H1 (cell line): ENCODE measurements around the gene UCKL1. TPM values are rescaled to one million over a fixed set of nuclear protein-coding genes. Genes with fewer than 3 reads are reported as not detected.

Source experiments
- CTCF ChIA-PET: fragments of 300-600 bp; sonication (Branson Sonifier 250); formaldehyde crosslinking; loops from one replicate; lab custom pipeline; 2021; ENCODE audit not compliant: partially characterized antibody; lab: Charles Lee
- POLR2A ChIA-PET: fragments of 300-600 bp; sonication (Branson Sonifier 250); formaldehyde crosslinking; loops from one replicate; lab custom pipeline; 2021; ENCODE audit warnings: inconsistent platforms; ENCODE audit not compliant: partially characterized antibody; lab: Charles Lee
- DNase-seq, 2 experiments: peaks; one replicate each; pipeline versions ENCODE4 v3.0.0 to v3.0.0-alpha.2; 2010 to 2022; ENCODE audit warnings: low spot score in 2 of 2, low read depth in 1 of 2, mixed read lengths in 1 of 2
- FAIRE-seq: peaks from 2 replicates; lab custom pipeline; 2011; peaks lifted over from hg19 to GRCh38; lab: Jason Lieb, UNC
- H2AFZ ChIP-seq: 2 replicates; pipeline ENCODE4 v1.8.1; 2012; ENCODE audit warnings: low read length, inconsistent platforms
- H2AK5ac ChIP-seq: 2 replicates; pipeline ENCODE4 v1.6.1; 2013; ENCODE audit warnings: low read depth, low read length
- H2BK120ac ChIP-seq: replicated peaks from 2 replicates; pipeline ENCODE3; 2013; ENCODE audit warnings: low read depth, low read length, inconsistent platforms
- H2BK12ac ChIP-seq: 2 replicates; pipeline ENCODE4 v1.6.1; 2013; ENCODE audit warnings: low read depth, low read length
- H2BK15ac ChIP-seq: 2 replicates; pipeline ENCODE4 v1.6.1; 2013; ENCODE audit warnings: low read length
- H2BK20ac ChIP-seq: 2 replicates; pipeline ENCODE4 v1.6.1; 2013; ENCODE audit warnings: low read length
- H2BK5ac ChIP-seq: 2 replicates; pipeline ENCODE4 v1.6.1; 2013; ENCODE audit warnings: low read depth, low read length
- H3K14ac ChIP-seq: 2 replicates; pipeline ENCODE4 v1.6.1; 2013; ENCODE audit warnings: inconsistent platforms; ENCODE audit not compliant: insufficient read length
- H3K18ac ChIP-seq: 2 replicates; pipeline ENCODE4 v1.6.1; 2013; ENCODE audit warnings: low read length; ENCODE audit errors: extremely low read depth
- H3K23ac ChIP-seq: 2 replicates; pipeline ENCODE4 v1.6.1; 2013; ENCODE audit warnings: inconsistent platforms; ENCODE audit not compliant: insufficient read length
- H3K23me2 ChIP-seq: 2 replicates; pipeline ENCODE4 v1.6.1; 2013; ENCODE audit warnings: low read depth, low read length
- H3K27ac ChIP-seq: 2 replicates; pipeline ENCODE4 v1.6.1; 2011; ENCODE audit warnings: low read depth, low read length, inconsistent platforms
- H3K27me3 ChIP-seq, 4 experiments: replicated peaks in 1 of 4; 1 replicate in 1 of 4; 2 replicates in 3 of 4; pipeline versions ENCODE4 v1.6.1 to v1.8.1; 2011 to 2013; ENCODE audit warnings: low read length in 3 of 4, mild to moderate bottlenecking in 3 of 4, inconsistent platforms in 2 of 4, mixed read lengths in 2 of 4, moderate library complexity in 1 of 4; ENCODE audit not compliant: control insufficient read depth in 3 of 4, insufficient read depth in 3 of 4; ENCODE audit errors: extremely low read depth in 1 of 4
- H3K36me3 ChIP-seq, 4 experiments: 2 replicates each; pipeline versions ENCODE4 v1.6.1 to v1.8.1; 2011 to 2013; ENCODE audit warnings: mild to moderate bottlenecking in 4 of 4, low read length in 3 of 4, moderate library complexity in 2 of 4, control low read depth in 1 of 4, inconsistent platforms in 1 of 4; ENCODE audit not compliant: insufficient read depth in 4 of 4, control insufficient read depth in 2 of 4
- H3K4ac ChIP-seq: replicated peaks from 2 replicates; pipeline ENCODE3; 2013; ENCODE audit warnings: low read length, low read depth, mixed read lengths, inconsistent platforms; ENCODE audit not compliant: insufficient read length
- H3K4me1 ChIP-seq, 4 experiments: replicated peaks in 1 of 4; 1 replicate in 1 of 4; 2 replicates in 3 of 4; pipeline versions ENCODE4 v1.6.1 to v1.8.1; 2011 to 2013; ENCODE audit warnings: low read length in 3 of 4, inconsistent platforms in 2 of 4, mixed read lengths in 1 of 4; ENCODE audit not compliant: insufficient read depth in 4 of 4, control insufficient read depth in 3 of 4
- H3K4me2 ChIP-seq, 2 experiments: 2 replicates each; pipeline versions ENCODE4 v1.6.1 to v1.8.1; 2011 to 2013; ENCODE audit warnings: low read depth in 2 of 2, low read length in 2 of 2, control low read depth in 1 of 2, inconsistent platforms in 1 of 2, mild to moderate bottlenecking in 1 of 2; ENCODE audit not compliant: insufficient read depth in 1 of 2
- H3K4me3 ChIP-seq, 4 experiments: fragments of 200-600, 300-600 bp in 1 of 4; sonication (generic), shearing (Covaris generic), sonication (Bioruptor Twin) in 1 of 4; 2 replicates each; pipeline versions ENCODE4 v1.5.1 to v1.8.1; 2011 to 2016; ENCODE audit warnings: low read length in 4 of 4, low read depth in 3 of 4, control low read depth in 2 of 4, inconsistent platforms in 2 of 4, mild to moderate bottlenecking in 2 of 4, mixed read lengths in 1 of 4, moderate library complexity in 1 of 4; ENCODE audit not compliant: insufficient read depth in 2 of 4; ENCODE audit errors: extremely low read depth in 1 of 4
- H3K56ac ChIP-seq: replicated peaks from 2 replicates; pipeline ENCODE3; 2013; ENCODE audit warnings: low read depth, mild to moderate bottlenecking, mixed read lengths, low read length, inconsistent platforms; ENCODE audit not compliant: insufficient read length
- H3K79me1 ChIP-seq: 2 replicates; pipeline ENCODE4 v1.6.1; 2013; ENCODE audit warnings: low read depth, low read length, control low read depth
- H3K79me2 ChIP-seq, 2 experiments: 2 replicates each; pipeline versions ENCODE4 v1.6.1 to v1.8.1; 2012 to 2013; ENCODE audit warnings: low read length in 2 of 2, mild to moderate bottlenecking in 2 of 2, inconsistent platforms in 1 of 2; ENCODE audit not compliant: insufficient read depth in 2 of 2, control insufficient read depth in 1 of 2
- H3K9ac ChIP-seq, 4 experiments: replicated peaks in 1 of 4; 1 replicate in 1 of 4; 2 replicates in 3 of 4; pipeline versions ENCODE4 v1.6.1 to v1.8.1; 2011 to 2013; ENCODE audit warnings: low read depth in 3 of 4, low read length in 3 of 4, control low read depth in 2 of 4, mild to moderate bottlenecking in 2 of 4, moderate library complexity in 2 of 4, inconsistent platforms in 1 of 4; ENCODE audit errors: extremely low read depth in 1 of 4
- H3K9me3 ChIP-seq, 2 experiments: 2 replicates each; pipeline versions ENCODE4 v1.6.1 to v1.8.1; 2012 to 2013; ENCODE audit warnings: mild to moderate bottlenecking in 2 of 2, moderate library complexity in 2 of 2, control low read depth in 1 of 2, inconsistent platforms in 1 of 2, low read depth in 1 of 2, low read length in 1 of 2, mixed read lengths in 1 of 2; ENCODE audit not compliant: insufficient read depth in 2 of 2
- H4K20me1 ChIP-seq, 2 experiments: replicated peaks in 1 of 2; 2 replicates each; pipeline versions ENCODE3 to v1.8.1; 2011 to 2013; ENCODE audit warnings: inconsistent platforms in 2 of 2, low read length in 2 of 2, mild to moderate bottlenecking in 1 of 2; ENCODE audit not compliant: insufficient read depth in 2 of 2, control insufficient read depth in 1 of 2
- H4K5ac ChIP-seq: 2 replicates; pipeline ENCODE4 v1.6.1; 2013; ENCODE audit warnings: low read length, low read depth, mixed read lengths, inconsistent platforms; ENCODE audit not compliant: insufficient read length
- H4K8ac ChIP-seq: 2 replicates; pipeline ENCODE4 v1.8.0; 2013; ENCODE audit warnings: mild to moderate bottlenecking, moderate library complexity, low read length, inconsistent platforms; ENCODE audit not compliant: insufficient read depth; ENCODE audit errors: extremely low read depth
- H4K91ac ChIP-seq: replicated peaks from 2 replicates; pipeline ENCODE3; 2013; ENCODE audit warnings: low read length, mixed read lengths, inconsistent platforms; ENCODE audit not compliant: insufficient read length
- ASH2L ChIP-seq: fragments of 200-600, 300-600 bp; sonication (generic); IDR thresholded peaks from one replicate; pipeline ENCODE4 v1.7.1; 2017; ENCODE audit warnings: low read length
- BACH1 ChIP-seq: IDR thresholded peaks from 2 replicates; pipeline ENCODE4 v1.6.1; 2012; ENCODE audit warnings: low read length, improper control_type of control experiment
- BRCA1 ChIP-seq: IDR thresholded peaks from 2 replicates; pipeline ENCODE4 v1.6.1; 2012; ENCODE audit warnings: low read depth, low read length, improper control_type of control experiment
- HDAC2 ChIP-seq, 2 experiments: fragments of 300-600 bp in 1 of 2; sonication (generic) in 1 of 2; IDR thresholded peaks; 2 replicates each; pipeline ENCODE4 v1.6.1; 2011 to 2012; ENCODE audit warnings: low read depth in 2 of 2, low read length in 2 of 2, mild to moderate bottlenecking in 2 of 2, moderate library complexity in 2 of 2, borderline replicate concordance in 1 of 2, inconsistent platforms in 1 of 2
- JUND ChIP-seq: IDR thresholded peaks from 2 replicates; pipeline ENCODE4 v1.6.1; 2011; ENCODE audit warnings: mild to moderate bottlenecking, improper control_type of control experiment, low read length
- NRF1 ChIP-seq: IDR thresholded peaks from 2 replicates; pipeline ENCODE4 v1.6.1; 2011; ENCODE audit warnings: mild to moderate bottlenecking, low read depth, low read length, improper control_type of control experiment
- POLR2A ChIP-seq, 2 experiments: IDR thresholded peaks; 1 replicate in 1 of 2; 2 replicates in 1 of 2; pipeline ENCODE4 v1.6.1; 2011; ENCODE audit warnings: low read depth in 2 of 2, low read length in 2 of 2, mild to moderate bottlenecking in 2 of 2; ENCODE audit errors: control extremely low read depth in 1 of 2
- RAD21 ChIP-seq, 2 experiments: IDR thresholded peaks in 1 of 2; conservative IDR thresholded peaks in 1 of 2; 2 replicates each; pipeline ENCODE4 v1.6.1; 2011; ENCODE audit warnings: low read depth in 2 of 2, low read length in 2 of 2, improper control_type of control experiment in 1 of 2, inconsistent platforms in 1 of 2, mild to moderate bottlenecking in 1 of 2, moderate library complexity in 1 of 2
- RFX5 ChIP-seq: IDR thresholded peaks from 2 replicates; pipeline ENCODE4 v1.6.1; 2011; ENCODE audit warnings: low read depth, low read length, improper control_type of control experiment, borderline replicate concordance
- SAP30 ChIP-seq: fragments of 300-600 bp; sonication (generic); IDR thresholded peaks from 2 replicates; pipeline ENCODE4 v1.7.1; 2012; ENCODE audit warnings: low read length, moderate library complexity, mild to moderate bottlenecking, inconsistent platforms; ENCODE audit not compliant: insufficient read depth, insufficient replicate concordance
- SP1 ChIP-seq: IDR thresholded peaks from 2 replicates; pipeline ENCODE4 v1.6.1; 2011; ENCODE audit warnings: low read depth, low read length
- ZNF274 ChIP-seq: IDR thresholded peaks from 2 replicates; pipeline ENCODE4 v1.7.0; 2012; ENCODE audit warnings: low read length, borderline replicate concordance; ENCODE audit errors: extremely low read depth
- WGBS, 2 experiments: shearing (Covaris generic) in 1 of 2; methylation state at CpG; one replicate each; pipeline versions ENCODE4 v1.1.6 to v1.1.7; 2013 to 2015; ENCODE audit warnings: low lambda C conversion rate in 2 of 2, mixed read lengths in 2 of 2, inconsistent platforms in 1 of 2, low coverage in 1 of 2, missing lambda C conversion rate in 1 of 2; ENCODE audit not compliant: insufficient replicate concordance in 2 of 2, insufficient coverage in 1 of 2, insufficient read length in 1 of 2; ENCODE audit errors: extremely low coverage in 1 of 2, missing lambda C conversion rate in 1 of 2; 5-methylcytosine and 5-hydroxymethylcytosine counted together
- polyA plus RNA-seq, 7 experiments: library from polyadenylated mRNA; depleted of rRNA in 3 of 7; stranded (reverse) in 5 of 7; unstranded in 2 of 7; fragments of >200 nt in 5 of 7; fragments of 200-250 nt in 2 of 7; gene quantifications; 1 replicate in 5 of 7; 2 replicates in 1 of 7; 4 replicates in 1 of 7; pipeline versions ENCODE4 v1.2.1 to v1.2.3, GENCODE V29; 2011 to 2013; ENCODE audit warnings: missing spikeins in 2 of 7, mixed read lengths in 2 of 7
- total RNA-seq: library from RNA; stranded (reverse); fragmentation: NEBNext Ultra II Directional; extraction: Animal tissue kit (Norgen Biotek cat#: 25700); gene quantifications from 2 replicates; pipeline ENCODE4 v1.2.1, GENCODE V29; 2021
- TF ChIP-seq, protein P1 (sequence below): IDR thresholded peaks from 2 replicates; pipeline ENCODE4 v1.6.1; 2011; ENCODE audit warnings: low read length, improper control_type of control experiment

UCKL1 gene
- total and polyA plus RNA-seq, 2 of the 8 experiments (the other 6 are each of a cell fraction or from before 2014, with no cell fraction given): 36.5 to 91.2 TPM

DNA sequence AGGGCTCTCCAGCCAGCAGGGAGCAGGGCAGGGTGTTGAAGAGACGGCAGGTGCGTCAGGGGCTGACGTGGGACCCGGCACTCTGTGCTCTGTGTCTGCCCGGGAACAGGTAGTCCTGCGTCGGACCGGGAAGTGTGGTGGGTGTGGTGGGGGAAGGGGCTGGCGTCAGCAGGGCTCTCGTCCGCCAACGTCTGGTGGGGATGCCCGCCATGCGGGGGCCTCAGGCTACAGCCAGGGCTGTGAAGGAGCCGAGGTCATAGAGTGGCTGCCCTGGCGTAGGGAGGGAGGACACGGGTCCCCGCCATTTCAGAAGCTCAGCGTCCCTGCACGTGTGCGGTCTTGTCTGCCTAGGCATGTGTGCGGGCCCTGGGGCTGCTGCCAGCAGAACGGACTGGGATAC lies 36.0 kb downstream of the UCKL1 start:
- H3K4me3 ChIP-seq: no peak overlapping the region
- no peak overlapping the region for H2BK15ac ChIP-seq
- H3K27ac ChIP-seq: no peak overlapping the region
- H3K4ac ChIP-seq: no peak overlapping the region
- FAIRE-seq (no peak), DNase-seq (no peak)
- H3K36me3 ChIP-seq: no peaks in the 10 kb centered on the region
- POLR2A ChIA-PET: interaction anchor here (0.6 kb wide), 1 partner anchor 15 kb away, joined by 3 read pairs; no protein-coding TSS in a partner anchor
- no peaks in the 10 kb centered on the region; the same call in 1 of the 2 replicates for H3K79me1 ChIP-seq
- CTCF ChIA-PET: interaction anchor here (6.2 kb wide), 1 partner anchor 14 kb away, joined by 57 read pairs; no protein-coding TSS in a partner anchor
- no peak overlapping the region for H4K91ac ChIP-seq
- no peak overlapping the region for H2BK5ac ChIP-seq
- H2BK12ac ChIP-seq: no peak overlapping the region
- H3K23me2 ChIP-seq: no peaks in the 10 kb centered on the region
- H3K56ac ChIP-seq: no peak overlapping the region
- WGBS, 2 experiments: 96% methylated on average over 23 of the region's 23 CpGs; no CpG with 5 or more reads in 1 of the 2 experiments
- H4K20me1 ChIP-seq: peaks cover 0 to 3% of the 10 kb centered on the region in 2 experiments
- no peaks in the 10 kb centered on the region for H3K4me1 ChIP-seq
- no peak overlapping the region for H2BK120ac ChIP-seq
- no peak overlapping the region for H4K5ac ChIP-seq
- H3K14ac ChIP-seq: no peak overlapping the region
- peaks cover 0 to 2% of the 10 kb centered on the region in 2 experiments; a peak in 1 of 4 replicates for H3K79me2 ChIP-seq
- no peaks in the 10 kb centered on the region; a peak in 1 of 4 replicates for H3K9me3 ChIP-seq
- no peaks in the 10 kb centered on the region for H3K27me3 ChIP-seq
- no peak overlapping the region for H2AK5ac ChIP-seq
- no peak overlapping the region for H2AFZ ChIP-seq
- no peak overlapping the region for H3K4me2 ChIP-seq
- no peak overlapping the region for H3K9ac ChIP-seq
- H4K8ac ChIP-seq: no peak overlapping the region
- no peak overlapping the region for H2BK20ac ChIP-seq
- no peak overlapping the region for H3K23ac ChIP-seq
- H3K18ac ChIP-seq: no peak overlapping the region
- TF ChIP-seq BACH1: no peak
- no peak for TF ChIP-seq BRCA1
- no peak for TF ChIP-seq RFX5
- no peak for TF ChIP-seq ZNF274
- TF ChIP-seq ASH2L: no peak
- no peak for TF ChIP-seq HDAC2 (IDR thresholded peaks at IDR 0.05; ENCODE audit: borderline replicate concordance in 1 of 2, low read depth in 2 of 2, low read length in 2 of 2)
- TF ChIP-seq RAD21 (IDR thresholded peaks at IDR 0.05 in 1 of 2, conservative IDR thresholded peaks at IDR 0.05 in 1 of 2; ENCODE audit: low read depth in 2 of 2, low read length in 2 of 2): no peak
- no peak for TF ChIP-seq JUND
- no peak for TF ChIP-seq POLR2A (IDR thresholded peaks at IDR 0.05; ENCODE audit: control extremely low read depth in 1 of 2, low read depth in 2 of 2, low read length in 2 of 2)
- no peak for TF ChIP-seq SAP30
- TF ChIP-seq NRF1: no peak
- TF ChIP-seq SP1: no peak
- TF ChIP-seq, protein P1, sequence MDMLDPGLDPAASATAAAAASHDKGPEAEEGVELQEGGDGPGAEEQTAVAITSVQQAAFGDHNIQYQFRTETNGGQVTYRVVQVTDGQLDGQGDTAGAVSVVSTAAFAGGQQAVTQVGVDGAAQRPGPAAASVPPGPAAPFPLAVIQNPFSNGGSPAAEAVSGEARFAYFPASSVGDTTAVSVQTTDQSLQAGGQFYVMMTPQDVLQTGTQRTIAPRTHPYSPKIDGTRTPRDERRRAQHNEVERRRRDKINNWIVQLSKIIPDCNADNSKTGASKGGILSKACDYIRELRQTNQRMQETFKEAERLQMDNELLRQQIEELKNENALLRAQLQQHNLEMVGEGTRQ: no peak
